ENCODE results near the gene TOX2.

Gene TOX2

GRCh38 chr20:43954704-43955061 lies 40.0 kb downstream of the TOX2 start:
- H3K4me1 Mint-ChIP-seq (ENCODE audit: low read depth) = peaks cover 78% of the 10 kb centered on the region
- peaks cover 48% of the 10 kb centered on the region for H3K27me3 Mint-ChIP-seq
- H3K27ac Mint-ChIP-seq = peak overlapping the region; percentile 97
- peak overlapping the region; percentile 60 for H3K4me3 Mint-ChIP-seq
- peaks cover 11% of the 10 kb centered on the region for H3K9me3 Mint-ChIP-seq
- peaks cover 8% of the 10 kb centered on the region for H3K36me3 Mint-ChIP-seq (ENCODE audit: low read depth)
- DNase-seq = no peak

- H3K4me3 Mint-ChIP-seq = peak overlapping the region; percentile 60
- H3K27ac Mint-ChIP-seq = peak overlapping the region; percentile 97
- H3K27me3 Mint-ChIP-seq = peaks cover 48% of the 10 kb centered on the region
Measured at GRCh38 chr20:43955062-43955749, 40.6 kb downstream of the TOX2 start.

GRCh38 chr20:43955750-43956191 lies 41.1 kb downstream of the TOX2 start:
- Mint-ChIP-seq H3K27ac (peak overlapping the region; percentile 97), H3K36me3 (ENCODE audit: low read depth) (peaks cover 8% of the 10 kb centered on the region), H3K4me1 (ENCODE audit: low read depth) (peaks cover 78% of the 10 kb centered on the region), H3K9me3 (peaks cover 11% of the 10 kb centered on the region), H3K4me3 (peak overlapping the region; percentile 15), H3K27me3 (peaks cover 48% of the 10 kb centered on the region)
- DNase-seq = peak; percentile 49

More at GRCh38 chr20:43955062-43955749, 40.6 kb downstream of the TOX2 start:
- Mint-ChIP-seq H3K9me3 (peaks cover 11% of the 10 kb centered on the region), H3K36me3 (ENCODE audit: low read depth) (peaks cover 8% of the 10 kb centered on the region), H3K4me1 (ENCODE audit: low read depth) (peaks cover 78% of the 10 kb centered on the region)
- DNase-seq = peak; percentile 72

DNA sequence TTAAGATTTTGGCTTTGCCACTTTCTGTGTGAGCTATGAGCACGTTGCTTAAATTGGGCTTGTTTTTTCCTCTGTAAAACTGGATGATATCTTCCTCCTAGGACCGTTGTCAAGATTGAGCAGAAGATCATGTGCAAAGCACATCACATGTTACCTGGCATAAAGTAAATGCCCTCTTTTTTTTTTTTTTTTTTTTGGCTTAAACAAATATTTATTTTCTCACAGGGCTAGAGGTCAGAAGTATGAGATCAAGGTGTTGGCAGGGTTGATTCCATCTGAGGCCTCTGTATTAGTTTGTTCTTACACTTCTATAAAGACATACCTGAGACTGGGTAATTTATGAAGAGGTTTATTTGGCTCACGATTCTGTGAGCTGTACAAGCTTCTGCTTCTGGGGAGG lies 42.7 kb downstream of the TOX2 start:
- no peak overlapping the region for H3K27ac Mint-ChIP-seq
- no peak for DNase-seq
- H3K9me3 Mint-ChIP-seq = peaks cover 11% of the 10 kb centered on the region
- H3K4me3 Mint-ChIP-seq = no peak overlapping the region
- H3K4me1 Mint-ChIP-seq (ENCODE audit: low read depth) = peaks cover 80% of the 10 kb centered on the region
- H3K36me3 Mint-ChIP-seq (ENCODE audit: low read depth) = peaks cover 8% of the 10 kb centered on the region
- peaks cover 51% of the 10 kb centered on the region for H3K27me3 Mint-ChIP-seq

- H3K36me3 Mint-ChIP-seq (ENCODE audit: low read depth) = peaks cover 8% of the 10 kb centered on the region
- H3K27me3 Mint-ChIP-seq = peaks cover 41% of the 10 kb centered on the region
- H3K27ac Mint-ChIP-seq = no peak overlapping the region
- DNase-seq = peak; percentile 26
- peaks cover 76% of the 10 kb centered on the region for H3K4me1 Mint-ChIP-seq (ENCODE audit: low read depth)
- H3K4me3 Mint-ChIP-seq = no peak overlapping the region
- peaks cover 11% of the 10 kb centered on the region for H3K9me3 Mint-ChIP-seq
Measured at GRCh38 chr20:43958626-43959025, 44.0 kb downstream of the TOX2 start.

- Mint-ChIP-seq H3K36me3 (ENCODE audit: low read depth) (peaks cover 8% of the 10 kb centered on the region), H3K27ac (no peak overlapping the region), H3K27me3 (peaks cover 37% of the 10 kb centered on the region), H3K4me3 (no peak overlapping the region), H3K4me1 (ENCODE audit: low read depth) (peaks cover 69% of the 10 kb centered on the region), H3K9me3 (peaks cover 11% of the 10 kb centered on the region)
- DNase-seq = peak; percentile 40
Measured at GRCh38 chr20:43959079-43959919, 44.6 kb downstream of the TOX2 start.

DNA sequence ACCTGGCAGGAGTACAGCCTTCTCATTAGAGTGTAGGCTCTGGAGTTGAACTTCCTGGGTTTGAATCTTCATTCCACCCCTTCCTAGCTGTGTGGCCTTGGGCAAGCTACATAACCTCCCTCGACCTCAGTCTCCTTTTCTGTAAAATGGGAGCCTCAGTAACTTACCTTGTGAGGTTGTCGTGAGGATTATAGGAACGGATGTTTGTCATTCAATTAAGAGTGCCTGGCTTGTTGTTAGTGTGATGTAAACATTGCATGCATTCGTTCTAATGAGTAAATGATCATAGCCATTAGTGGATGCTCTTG lies 45.2 kb downstream of the TOX2 start:
- H3K4me3 Mint-ChIP-seq = no peak overlapping the region
- no peak overlapping the region for H3K27ac Mint-ChIP-seq
- DNase-seq = no peak
- H3K9me3 Mint-ChIP-seq = peaks cover 11% of the 10 kb centered on the region
- peaks cover 63% of the 10 kb centered on the region for H3K4me1 Mint-ChIP-seq (ENCODE audit: low read depth)
- H3K27me3 Mint-ChIP-seq = peaks cover 37% of the 10 kb centered on the region
- H3K36me3 Mint-ChIP-seq (ENCODE audit: low read depth) = peaks cover 8% of the 10 kb centered on the region

DNA sequence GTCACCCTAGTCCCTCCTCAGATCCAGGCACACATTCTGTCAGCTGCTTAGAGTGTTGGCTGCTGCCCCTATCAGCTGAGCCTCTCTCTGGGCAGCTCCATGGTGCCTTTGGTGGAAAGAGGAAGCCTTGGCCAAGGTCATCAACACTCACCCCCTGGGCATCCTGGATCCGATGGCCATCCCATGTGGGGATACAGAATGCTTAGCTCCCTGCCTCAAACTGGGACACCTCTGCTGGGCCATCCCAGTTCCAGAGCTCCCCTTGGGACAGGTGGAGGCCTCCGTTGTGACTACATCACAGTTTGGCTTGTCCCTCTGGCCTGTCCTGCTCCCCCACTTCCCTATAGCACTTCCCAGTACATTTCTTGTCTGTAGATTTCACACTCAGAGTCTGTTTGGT lies 45.6 kb downstream of the TOX2 start:
- peak; percentile 29 for DNase-seq
- Mint-ChIP-seq H3K4me3 (no peak overlapping the region), H3K36me3 (ENCODE audit: low read depth) (peaks cover 8% of the 10 kb centered on the region), H3K27me3 (peaks cover 37% of the 10 kb centered on the region), H3K27ac (no peak overlapping the region), H3K4me1 (ENCODE audit: low read depth) (peaks cover 60% of the 10 kb centered on the region), H3K9me3 (peaks cover 11% of the 10 kb centered on the region)

GRCh38 chr20:43961116-43961515 lies 46.5 kb downstream of the TOX2 start:
- H3K9me3 Mint-ChIP-seq = peaks cover 11% of the 10 kb centered on the region
- no peak overlapping the region for H3K27ac Mint-ChIP-seq
- H3K27me3 Mint-ChIP-seq = peaks cover 37% of the 10 kb centered on the region
- H3K4me1 Mint-ChIP-seq (ENCODE audit: low read depth) = peaks cover 51% of the 10 kb centered on the region
- H3K36me3 Mint-ChIP-seq (ENCODE audit: low read depth) = peaks cover 8% of the 10 kb centered on the region
- DNase-seq = peak; percentile 23
- H3K4me3 Mint-ChIP-seq = no peak overlapping the region

- peaks cover 11% of the 10 kb centered on the region for H3K9me3 Mint-ChIP-seq
- H3K4me1 Mint-ChIP-seq (ENCODE audit: low read depth) = peaks cover 46% of the 10 kb centered on the region
- peaks cover 34% of the 10 kb centered on the region for H3K27me3 Mint-ChIP-seq
Measured at GRCh38 chr20:43961541-43962471, 47.2 kb downstream of the TOX2 start.

GRCh38 chr20:43962530-43962929 lies 47.9 kb downstream of the TOX2 start:
- Mint-ChIP-seq H3K27me3 (peaks cover 27% of the 10 kb centered on the region), H3K4me1 (ENCODE audit: low read depth) (peaks cover 43% of the 10 kb centered on the region), H3K27ac (no peak overlapping the region), H3K4me3 (no peak overlapping the region), H3K36me3 (ENCODE audit: low read depth) (peaks cover 5% of the 10 kb centered on the region), H3K9me3 (peaks cover 7% of the 10 kb centered on the region)
- DNase-seq = no peak

More at GRCh38 chr20:43961541-43962471, 47.2 kb downstream of the TOX2 start:
- no peak overlapping the region for H3K27ac Mint-ChIP-seq
- H3K4me3 Mint-ChIP-seq = no peak overlapping the region
- DNase-seq = peak; percentile 29
- H3K36me3 Mint-ChIP-seq (ENCODE audit: low read depth) = peaks cover 8% of the 10 kb centered on the region

- Mint-ChIP-seq H3K27me3 (peaks cover 22% of the 10 kb centered on the region), H3K4me3 (no peak overlapping the region), H3K4me1 (ENCODE audit: low read depth) (peaks cover 39% of the 10 kb centered on the region), H3K36me3 (ENCODE audit: low read depth) (peaks cover under 1% of the 10 kb centered on the region), H3K27ac (no peak overlapping the region), H3K9me3 (peaks cover 2% of the 10 kb centered on the region)
- peak; percentile 28 for DNase-seq
Measured at GRCh38 chr20:43963233-43963632, 48.6 kb downstream of the TOX2 start.

DNA sequence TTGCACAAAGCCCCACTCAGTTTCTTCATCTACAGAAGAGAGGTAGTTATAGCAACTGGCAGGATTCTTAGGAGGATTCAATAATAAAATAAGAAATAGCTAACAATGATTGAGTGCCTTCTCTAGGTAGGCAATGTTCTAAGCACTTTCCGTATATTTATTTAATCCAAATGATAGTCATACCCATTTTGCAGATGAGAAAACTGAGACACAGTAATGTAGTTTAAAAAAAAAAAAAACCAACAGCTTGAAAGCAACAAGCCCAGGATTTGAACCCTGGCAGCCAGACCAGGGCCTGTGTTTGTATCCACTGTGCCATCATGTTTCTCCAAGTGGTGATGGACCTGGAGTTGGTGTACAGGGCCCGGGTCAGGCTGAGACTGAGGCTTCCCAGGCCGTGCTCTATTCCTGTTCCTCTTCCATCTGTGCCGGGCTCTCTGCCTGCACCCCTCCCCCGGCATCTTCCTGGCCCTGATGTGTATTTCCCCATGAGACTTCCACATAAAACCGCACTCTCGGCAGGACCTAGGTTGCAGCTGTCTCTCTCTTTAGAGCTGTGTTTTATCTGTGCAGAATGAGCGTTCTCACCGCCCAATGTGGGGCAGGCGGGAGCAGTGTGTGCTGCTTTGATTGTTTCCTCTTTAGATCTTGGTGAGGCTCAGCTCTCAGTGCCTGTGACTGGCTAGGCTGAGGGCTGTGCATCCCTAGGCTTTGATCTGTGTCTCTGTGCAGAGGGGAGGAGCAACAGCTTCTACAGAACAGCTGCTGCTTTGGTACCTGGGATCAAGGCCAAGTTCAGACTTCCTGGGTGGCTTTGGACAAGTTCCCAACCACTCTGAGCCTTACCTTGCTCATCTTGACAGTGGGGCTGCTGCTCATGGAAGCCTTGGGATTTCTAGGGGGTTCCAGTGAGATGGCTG lies 49.5 kb downstream of the TOX2 start:
- Mint-ChIP-seq H3K36me3 (ENCODE audit: low read depth) (no peaks in the 10 kb centered on the region), H3K4me3 (no peak overlapping the region), H3K27me3 (peaks cover 20% of the 10 kb centered on the region), H3K27ac (no peak overlapping the region), H3K4me1 (ENCODE audit: low read depth) (peaks cover 35% of the 10 kb centered on the region), H3K9me3 (no peaks in the 10 kb centered on the region)
- peak; percentile 51 for DNase-seq

Data from activated T-cell treated with anti-CD3 and anti-CD28 coated beads, Interleukin-2, amount 50 U/mL, for 24 hours (primary cell).